Keratinocyte (primary cell): ENCODE data around the gene RBMX. TPM values are rescaled to one million over a fixed set of nuclear protein-coding genes. Genes with fewer than 3 reads are reported as not detected.

Experiments
- DNase-seq: peaks from one replicate; pipeline ENCODE4 v3.0.0-alpha.2; 2011; ENCODE audit warnings: low read depth, missing footprints, low spot score
- FAIRE-seq: peaks from 2 replicates; lab custom pipeline; 2011; peaks lifted over from hg19 to GRCh38; lab: Jason Lieb, UNC
- H2AFZ ChIP-seq: 2 replicates; pipeline ENCODE4 v1.6.0; 2012; ENCODE audit warnings: low read length, control low read depth, inconsistent platforms; ENCODE audit not compliant: control insufficient read depth
- H3K27ac ChIP-seq: 2 replicates; pipeline ENCODE4 v1.5.1; 2011; ENCODE audit warnings: low read length; ENCODE audit not compliant: control insufficient read depth, insufficient read depth
- H3K27me3 ChIP-seq: 3 replicates; pipeline ENCODE4 v1.6.0; 2011; ENCODE audit warnings: low read length; ENCODE audit not compliant: control insufficient read depth, insufficient read depth; ENCODE audit errors: extremely low read depth
- H3K36me3 ChIP-seq, 2 experiments: 2 replicates in 1 of 2; 3 replicates in 1 of 2; pipeline ENCODE4 v1.5.1; 2011; ENCODE audit warnings: low read length in 2 of 2, mild to moderate bottlenecking in 1 of 2; ENCODE audit not compliant: control insufficient read depth in 2 of 2, insufficient read depth in 2 of 2; ENCODE audit errors: extremely low read depth in 1 of 2
- H3K4me1 ChIP-seq: 3 replicates; pipeline ENCODE4 v1.5.1; 2011; ENCODE audit warnings: low read length; ENCODE audit not compliant: control insufficient read depth, insufficient read depth; ENCODE audit errors: extremely low read depth
- H3K4me2 ChIP-seq: 3 replicates; pipeline ENCODE4 v1.6.0; 2011; ENCODE audit warnings: low read depth, low read length; ENCODE audit not compliant: control insufficient read depth, insufficient read depth; ENCODE audit errors: extremely low read depth
- H3K4me3 ChIP-seq, 3 experiments: fragments of 200-600 bp in 1 of 3; sonication (generic) in 1 of 3; 2 replicates in 2 of 3; 3 replicates in 1 of 3; pipeline ENCODE4 v1.5.1; 2011 to 2016; ENCODE audit warnings: low read length in 3 of 3, mild to moderate bottlenecking in 3 of 3, control low read depth in 2 of 3, inconsistent platforms in 1 of 3, low read depth in 1 of 3, mixed read lengths in 1 of 3, mixed run types in 1 of 3, moderate library complexity in 1 of 3; ENCODE audit not compliant: control insufficient read depth in 2 of 3, insufficient read depth in 2 of 3; ENCODE audit errors: extremely low read depth in 1 of 3
- H3K79me2 ChIP-seq: 2 replicates; pipeline ENCODE4 v1.6.0; 2012; ENCODE audit warnings: low read length; ENCODE audit not compliant: control insufficient read depth, insufficient read depth
- H3K9ac ChIP-seq: 3 replicates; pipeline ENCODE4 v1.6.0; 2011; ENCODE audit warnings: low read length; ENCODE audit not compliant: control insufficient read depth, insufficient read depth; ENCODE audit errors: extremely low read depth
- H3K9me1 ChIP-seq: 3 replicates; pipeline ENCODE4 v1.6.0; 2011; ENCODE audit warnings: low read length; ENCODE audit not compliant: control insufficient read depth, insufficient read depth; ENCODE audit errors: extremely low read depth
- H3K9me3 ChIP-seq: 2 replicates; pipeline ENCODE4 v1.5.1; 2012; ENCODE audit warnings: low read depth, low read length; ENCODE audit not compliant: control insufficient read depth
- H4K20me1 ChIP-seq: 3 replicates; pipeline ENCODE4 v1.6.0; 2011; ENCODE audit warnings: low read length; ENCODE audit not compliant: control insufficient read depth, insufficient read depth; ENCODE audit errors: extremely low read depth
- CTCF ChIP-seq, 3 experiments: IDR thresholded peaks in 1 of 3; conservative IDR thresholded peaks in 1 of 3; optimal IDR thresholded peaks in 1 of 3; 2 replicates in 2 of 3; 3 replicates in 1 of 3; pipeline versions ENCODE3 to v1.5.1; 2011; ENCODE audit warnings: low read length in 3 of 3, mild to moderate bottlenecking in 3 of 3, moderate library complexity in 2 of 3, control low read depth in 1 of 3, inconsistent platforms in 1 of 3; ENCODE audit not compliant: insufficient read depth in 2 of 3; ENCODE audit errors: extremely low read depth in 1 of 3
- EZH2 ChIP-seq: IDR thresholded peaks from one replicate; pipeline ENCODE4 v1.6.1; 2012; ENCODE audit warnings: inconsistent platforms, mild to moderate bottlenecking, low read length, moderate library complexity
- dilution Hi-C: fragments of 300-500 bp; cut with MboI; formaldehyde crosslinking; loops from one replicate; pipeline ENCODE4 v1.7.0; 2020; ENCODE audit warnings: low sequenced_read_pairs; ENCODE audit not compliant: extremely low pct_ligation_motif_present
- polyA plus RNA-seq, 5 experiments: library from polyadenylated mRNA; depleted of rRNA in 3 of 5; stranded (reverse) in 3 of 5; stranded (forward) in 1 of 5; unstranded in 1 of 5; fragments of >200 nt; gene quantifications; 1 replicate in 1 of 5; 2 replicates in 3 of 5; 3 replicates in 1 of 5; pipeline versions ENCODE4 v1.2.1 to v1.2.3, GENCODE V29; 2011 to 2012; ENCODE audit warnings: missing spikeins in 2 of 5, low read depth in 1 of 5, low replicate concordance in 1 of 5

The RBMX gene
- polyA plus RNA-seq, 1 donor (not counting 4 experiments of a cell fraction or from before 2014, with no cell fraction given), result 151 TPM

DNA sequence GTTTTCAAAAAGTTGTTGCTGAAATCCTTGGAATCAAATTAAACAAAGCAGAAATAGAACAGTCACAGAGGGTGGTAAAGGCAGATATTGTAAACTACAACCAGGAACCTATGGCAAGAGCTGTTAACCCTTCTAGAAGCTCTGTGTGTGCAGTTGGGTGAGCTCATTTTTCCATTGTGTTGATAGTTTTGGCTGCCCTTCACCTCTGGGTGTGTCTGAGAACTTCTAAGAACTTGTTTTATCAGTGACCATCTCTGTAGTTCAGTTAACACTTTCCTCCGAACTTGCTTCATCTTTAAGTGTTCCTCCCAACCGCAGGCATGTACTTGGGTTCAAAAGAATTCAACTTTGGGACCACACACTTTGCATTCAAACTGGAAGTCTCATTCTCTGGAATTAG, 32.7 kb downstream of the RBMX start:
- H2AFZ ChIP-seq, result no peak overlapping the region
- dilution Hi-C loops, result no loop called here
- no peaks in the 10 kb centered on the region for H4K20me1 ChIP-seq
- H3K9me1 ChIP-seq, result no peaks in the 10 kb centered on the region
- H3K27me3 ChIP-seq, result no peaks in the 10 kb centered on the region
- FAIRE-seq, result no peak
- TF ChIP-seq CTCF (optimal IDR thresholded peaks at IDR 0.05 in 1 of 3, IDR thresholded peaks at IDR 0.05 in 1 of 3, conservative IDR thresholded peaks at IDR 0.05 in 1 of 3; ENCODE audit: extremely low read depth in 1 of 3, insufficient read depth in 2 of 3, low read length in 3 of 3), result no peak
- TF ChIP-seq EZH2, result no peak
- H3K4me3 ChIP-seq, result no peak overlapping the region
- no peak overlapping the region for H3K4me2 ChIP-seq
- H3K27ac ChIP-seq, result no peak overlapping the region
- no peak overlapping the region for H3K9ac ChIP-seq
- no peaks in the 10 kb centered on the region for H3K4me1 ChIP-seq
- no peaks in the 10 kb centered on the region for H3K9me3 ChIP-seq
- H3K79me2 ChIP-seq, result no peaks in the 10 kb centered on the region
- no peak for DNase-seq
- H3K36me3 ChIP-seq, result no peaks in the 10 kb centered on the region

DNA sequence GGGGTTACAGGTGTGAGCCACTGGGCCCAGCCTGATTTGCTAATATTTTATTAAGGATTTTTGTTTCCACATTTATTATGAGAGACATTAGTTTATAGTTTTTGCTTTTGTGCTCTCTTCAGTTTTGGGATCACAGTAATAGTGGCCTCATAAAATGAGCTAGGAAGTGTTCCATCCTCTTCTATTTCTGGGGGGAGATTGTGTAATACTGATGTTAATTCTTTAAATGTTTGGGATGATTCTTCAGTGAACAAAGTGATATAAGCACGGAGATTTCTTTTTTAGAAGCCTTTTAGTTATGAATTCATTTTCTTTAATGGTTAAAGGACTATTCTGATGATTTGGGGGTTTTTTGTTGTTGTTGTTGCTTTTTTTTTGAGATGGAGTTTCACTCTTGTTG, 41.3 kb downstream of the RBMX start:
- TF ChIP-seq CTCF (optimal IDR thresholded peaks at IDR 0.05 in 1 of 3, IDR thresholded peaks at IDR 0.05 in 1 of 3, conservative IDR thresholded peaks at IDR 0.05 in 1 of 3; ENCODE audit: extremely low read depth in 1 of 3, insufficient read depth in 2 of 3, low read length in 3 of 3), result no peak
- no peak for TF ChIP-seq EZH2
- no peak for FAIRE-seq
- dilution Hi-C loops, result no loop called here

More for the DNA sequence above, 41.3 kb downstream of the RBMX start:
- H3K9ac ChIP-seq, result no peak overlapping the region
- no peaks in the 10 kb centered on the region for H3K36me3 ChIP-seq
- no peaks in the 10 kb centered on the region for H3K4me1 ChIP-seq
- no peak overlapping the region for H3K4me2 ChIP-seq
- H3K9me3 ChIP-seq, result no peaks in the 10 kb centered on the region
- no peak overlapping the region for H2AFZ ChIP-seq
- H3K27me3 ChIP-seq, result no peaks in the 10 kb centered on the region
- DNase-seq, result no peak
- no peaks in the 10 kb centered on the region for H4K20me1 ChIP-seq
- H3K27ac ChIP-seq, result no peak overlapping the region
- no peak overlapping the region for H3K4me3 ChIP-seq
- H3K9me1 ChIP-seq, result no peaks in the 10 kb centered on the region
- no peaks in the 10 kb centered on the region for H3K79me2 ChIP-seq
